Large intestine (tissue), 3 donors: ENCODE results near the gene ZNF530. TPM values are rescaled to one million over a fixed set of nuclear protein-coding genes. Genes with fewer than 3 reads are reported as not detected.
A peak's percentile ranks its signal among the peaks of the same experiment; 100 is the strongest.

Experiments
- DNase-seq, 2 donors: peaks; one replicate each; pipeline versions ENCODE4 v3.0.0 to v3.0.0-alpha.2; 2013
- H3K27ac ChIP-seq: one replicate; pipeline ENCODE4 v1.5.1; 2013; ENCODE audit warnings: low read length
- H3K27me3 ChIP-seq: 2 replicates; pipeline ENCODE4 v1.6.1; 2013; ENCODE audit warnings: low read length; ENCODE audit not compliant: control insufficient read depth, insufficient read depth
- H3K36me3 ChIP-seq: 2 replicates; pipeline ENCODE4 v1.6.1; 2013; ENCODE audit warnings: low read length; ENCODE audit not compliant: control insufficient read depth, insufficient read depth
- H3K4me1 ChIP-seq: one replicate; pipeline ENCODE4 v1.6.1; 2013; ENCODE audit warnings: low read length; ENCODE audit not compliant: control insufficient read depth, insufficient read depth
- H3K4me3 ChIP-seq: one replicate; pipeline ENCODE4 v1.5.1; 2013; ENCODE audit warnings: low read length
- H3K9me3 ChIP-seq: one replicate; pipeline ENCODE4 v1.6.1; 2013; ENCODE audit warnings: mild to moderate bottlenecking, low read depth, low read length, moderate library complexity; ENCODE audit not compliant: control insufficient read depth
- WGBS: methylation state at CpG from one replicate; pipeline ENCODE4 v1.1.5; 2013; ENCODE audit warnings: low lambda C conversion rate; ENCODE audit not compliant: insufficient coverage; 5-methylcytosine and 5-hydroxymethylcytosine counted together
- polyA plus RNA-seq: library from polyadenylated mRNA; unstranded; fragments of 120-200 nt; gene quantifications from one replicate; pipeline ENCODE4 v1.2.1, GENCODE V29; 2013

ZNF530 gene
- polyA plus RNA-seq, 1 donor = 4.1 TPM

- no CpG with 5 or more reads among the region's 7 CpGs for WGBS
- H3K27me3 ChIP-seq = no peaks in the 10 kb centered on the region
Observed at GRCh38 chr19:57566396-57567265, 33.1 kb upstream of the ZNF530 start.

DNA sequence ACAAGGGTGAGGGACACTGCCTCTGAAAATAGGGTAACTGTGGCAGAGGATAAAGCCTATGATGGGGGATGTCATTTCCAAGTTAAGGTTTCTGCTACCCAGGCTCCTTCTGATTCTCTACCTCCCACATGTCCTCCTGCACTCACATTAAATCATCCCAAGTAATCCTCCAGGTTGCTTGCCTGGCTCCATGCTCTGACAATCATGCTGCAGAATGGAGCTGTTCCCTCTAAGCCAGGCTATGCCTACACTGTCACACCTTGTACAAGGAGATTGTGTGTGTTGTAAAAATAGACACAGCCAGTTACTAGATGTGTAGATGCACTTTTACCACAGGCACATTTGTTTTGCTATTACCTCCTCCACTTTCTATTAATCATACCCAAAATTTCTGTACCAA, 29.0 kb upstream of the ZNF530 start:
- no peaks in the 10 kb centered on the region for H3K4me1 ChIP-seq
- no peak overlapping the region for H3K27ac ChIP-seq
- H3K9me3 ChIP-seq = peaks cover 42% of the 10 kb centered on the region
- H3K27me3 ChIP-seq = no peaks in the 10 kb centered on the region
- DNase-seq = no peak
- no peak overlapping the region for H3K4me3 ChIP-seq
- H3K36me3 ChIP-seq = peaks cover 41% of the 10 kb centered on the region

More at GRCh38 chr19:57566396-57567265, 33.1 kb upstream of the ZNF530 start:
- Histone ChIP-seq H3K36me3 (peaks cover under 1% of the 10 kb centered on the region), H3K4me3 (no peak overlapping the region), H3K27ac (no peak overlapping the region), H3K9me3 (peaks cover 24% of the 10 kb centered on the region), H3K4me1 (no peaks in the 10 kb centered on the region)
- DNase-seq = no peak

DNA sequence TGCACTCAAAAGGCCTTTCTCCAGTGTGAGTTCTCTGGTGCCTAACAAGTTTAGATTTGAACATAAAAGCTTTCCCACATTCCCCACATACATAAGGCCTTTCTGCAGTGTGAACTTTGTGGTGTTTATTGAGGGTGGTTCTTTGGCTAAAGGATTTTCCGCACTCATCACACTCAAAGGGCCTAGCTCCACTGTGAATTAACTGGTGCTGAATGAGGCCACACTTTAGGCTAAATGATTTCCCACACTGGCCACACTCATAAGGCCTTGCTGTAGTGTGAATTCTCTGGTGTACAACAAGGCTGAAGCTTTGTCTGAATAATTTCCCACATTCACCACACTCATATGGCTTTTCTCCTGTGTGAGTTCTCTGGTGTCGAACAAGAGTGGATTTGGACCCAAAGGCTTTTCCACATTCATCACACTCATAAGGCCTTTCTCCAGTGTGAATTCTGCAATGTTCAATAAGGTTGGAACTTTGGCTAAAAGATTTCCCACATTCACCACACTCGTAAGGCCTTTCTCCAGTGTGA, 27.2 kb upstream of the ZNF530 start:
- Histone ChIP-seq H3K4me3 (no peak overlapping the region), H3K4me1 (no peaks in the 10 kb centered on the region), H3K36me3 (peaks cover 54% of the 10 kb centered on the region), H3K9me3 (peaks cover 45% of the 10 kb centered on the region), H3K27me3 (no peaks in the 10 kb centered on the region), H3K27ac (no peak overlapping the region)
- no CpG with 5 or more reads among the region's 3 CpGs for WGBS
- no peak for DNase-seq

DNA sequence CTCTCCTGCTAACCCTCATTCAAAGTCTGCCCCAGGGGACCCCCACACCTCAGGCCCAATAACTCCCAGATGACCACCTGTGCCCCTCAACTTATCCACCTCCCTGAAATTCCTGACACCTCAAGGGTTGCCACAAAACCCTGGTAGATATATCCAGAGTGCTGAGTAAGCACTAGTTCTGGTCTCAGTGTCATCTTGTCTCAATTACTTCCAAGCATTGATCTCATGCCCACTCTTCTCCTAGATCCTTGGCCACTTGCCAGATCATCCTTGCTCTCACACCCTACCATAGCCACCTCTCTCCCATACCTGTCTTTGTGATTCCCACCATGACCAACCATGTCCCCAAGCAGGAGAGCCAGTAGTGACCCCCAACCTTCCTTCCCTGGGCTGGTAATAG, 23.0 kb upstream of the ZNF530 start:
- Histone ChIP-seq H3K9me3 (peaks cover 37% of the 10 kb centered on the region), H3K36me3 (peaks cover 53% of the 10 kb centered on the region)

GRCh38 chr19:57578487-57579205, 21.0 kb upstream of the ZNF530 start, which contains the start of gene ZNF416:
Gene ZNF416, minus strand, starts transcription at chr19:57578911. Its CDS starts 207 bp downstream, at chr19:57578704.
- peaks cover 2% of the 10 kb centered on the region for H3K27me3 ChIP-seq
- peaks cover 34% of the 10 kb centered on the region for H3K36me3 ChIP-seq
- peak within 1 kb of the TSS; percentile 47 for H3K27ac ChIP-seq
- WGBS = no CpG with 5 or more reads among the region's 62 CpGs
- H3K4me3 ChIP-seq = peak within 1 kb of the TSS; percentile 86
- H3K9me3 ChIP-seq = peaks cover 49% of the 10 kb centered on the region
- peak; percentile 99 for DNase-seq
- H3K4me1 ChIP-seq = peaks cover 13% of the 10 kb centered on the region

More for the DNA sequence above, 23.0 kb upstream of the ZNF530 start:
- H3K4me3 ChIP-seq = no peak overlapping the region
- DNase-seq = no peak
- no peak overlapping the region for H3K27ac ChIP-seq
- no peaks in the 10 kb centered on the region for H3K27me3 ChIP-seq
- H3K4me1 ChIP-seq = peaks cover 6% of the 10 kb centered on the region

DNA sequence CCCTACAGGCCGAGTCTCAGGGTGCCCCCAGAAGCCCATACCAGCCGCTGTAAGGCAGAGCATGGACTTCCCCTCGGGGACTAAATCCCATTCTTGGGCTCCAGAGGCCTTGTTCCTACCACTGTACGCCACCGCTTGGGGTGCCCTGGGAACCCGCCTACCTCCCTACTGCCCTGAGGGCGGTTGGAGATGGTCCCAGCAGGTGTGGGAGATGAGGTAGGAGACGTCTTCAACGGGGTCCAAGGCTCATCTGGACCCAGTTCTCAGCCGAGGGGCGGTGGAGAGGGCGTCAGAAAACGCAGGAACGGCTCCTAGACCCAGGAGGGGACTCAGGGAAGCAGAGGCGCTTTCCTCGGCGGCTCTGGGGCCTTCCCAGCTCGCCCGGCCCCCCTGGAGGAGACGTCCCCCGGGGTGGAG, 16.6 kb upstream of the ZNF530 start:
- peaks cover 14% of the 10 kb centered on the region for H3K36me3 ChIP-seq
- no peak for DNase-seq
- peaks cover 31% of the 10 kb centered on the region for H3K9me3 ChIP-seq
- H3K27ac ChIP-seq = no peak overlapping the region
- H3K4me1 ChIP-seq = peaks cover 13% of the 10 kb centered on the region
- H3K27me3 ChIP-seq = peaks cover 2% of the 10 kb centered on the region
- WGBS = no CpG with 5 or more reads among the region's 21 CpGs
- peak overlapping the region; percentile 76 for H3K4me3 ChIP-seq

DNA sequence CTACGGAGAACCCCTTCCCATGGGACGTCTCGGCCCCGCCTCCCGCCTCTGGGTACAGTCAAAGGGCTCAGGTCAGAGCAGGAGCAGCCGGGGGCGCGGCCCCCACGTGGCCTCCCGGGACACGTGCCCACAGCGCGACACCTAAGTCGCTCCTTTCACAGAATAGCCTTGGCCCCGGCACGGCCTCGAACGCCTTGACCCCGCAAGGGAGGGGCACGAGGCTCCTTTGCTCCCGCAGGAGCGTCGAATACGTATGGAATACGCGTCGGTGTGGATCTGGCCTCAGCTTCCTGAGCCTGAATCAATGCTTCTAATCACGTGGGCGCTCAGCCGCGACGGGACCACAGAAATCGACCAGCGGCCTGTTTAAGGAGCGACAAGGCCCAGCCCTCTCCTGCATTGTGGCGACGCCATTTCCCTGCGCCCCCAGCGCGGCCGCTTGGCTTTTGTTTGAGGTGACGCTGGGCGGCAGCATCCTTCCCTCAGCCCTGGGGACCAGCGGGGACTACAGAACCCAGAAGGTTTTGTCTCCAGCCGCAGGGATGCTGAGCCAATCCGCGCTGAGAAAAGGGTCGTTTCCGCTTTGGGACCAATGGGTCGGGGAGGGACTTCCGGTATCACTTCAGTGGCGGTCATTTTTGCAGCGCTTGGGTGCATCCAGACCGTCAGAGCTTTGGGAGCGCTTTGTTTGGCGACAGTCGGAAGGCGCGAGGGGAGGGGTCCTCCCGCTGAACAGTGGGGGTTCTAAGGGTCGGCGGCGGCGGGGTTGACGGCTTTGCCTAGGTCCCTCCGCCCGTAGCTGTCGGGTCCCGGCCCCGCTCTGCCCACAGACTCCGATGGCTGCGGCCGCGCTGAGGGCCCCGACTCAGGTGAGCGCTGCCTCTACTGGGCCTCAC, 15.9 kb upstream of the ZNF530 start, which contains the start of gene ZIK1:
Gene ZIK1, plus strand, starts transcription at position 625 of the 896 bp plus-strand sequence. Its CDS starts 212 bp downstream, at position 837.
- Histone ChIP-seq H3K27me3 (peaks cover 2% of the 10 kb centered on the region), H3K27ac (peak within 1 kb of the TSS; percentile 14), H3K9me3 (peaks cover 37% of the 10 kb centered on the region), H3K4me1 (peaks cover 13% of the 10 kb centered on the region), H3K4me3 (peak within 1 kb of the TSS; percentile 76), H3K36me3 (peaks cover 21% of the 10 kb centered on the region)
- WGBS = no CpG with 5 or more reads among the region's 76 CpGs
- peak; percentile 90 to 97 for DNase-seq

GRCh38 chr19:57587529-57587928, 12.2 kb upstream of the ZNF530 start:
- Histone ChIP-seq H3K4me3 (no peak overlapping the region), H3K4me1 (peaks cover 7% of the 10 kb centered on the region), H3K36me3 (peaks cover 51% of the 10 kb centered on the region), H3K27me3 (no peaks in the 10 kb centered on the region), H3K27ac (no peak overlapping the region), H3K9me3 (peaks cover 49% of the 10 kb centered on the region)
- WGBS = no CpG with 5 or more reads among the region's 1 CpG
- DNase-seq = no peak

DNA sequence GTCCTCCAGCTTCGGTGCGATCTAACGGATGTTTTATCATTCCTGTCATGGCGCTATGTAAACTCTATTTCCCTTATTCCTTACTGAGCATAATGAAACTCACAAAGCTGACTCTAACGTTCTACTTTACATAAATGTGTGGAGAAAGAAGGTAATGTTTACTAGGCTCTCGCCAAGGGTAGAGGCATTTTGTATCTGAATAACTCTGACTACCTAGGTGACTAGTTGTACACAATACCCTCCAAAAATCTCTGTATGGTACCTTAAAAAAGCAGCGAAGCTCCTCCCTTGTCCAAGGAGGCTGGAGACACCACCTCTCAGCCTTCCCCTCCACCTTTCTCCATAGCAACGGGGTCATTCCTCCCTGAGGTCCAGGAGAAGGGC, 316 bp upstream of the ZNF530 start:
- DNase-seq = no peak
- Histone ChIP-seq H3K4me1 (peaks cover 3% of the 10 kb centered on the region), H3K4me3 (peak overlapping the region; percentile 89), H3K9me3 (peaks cover 5% of the 10 kb centered on the region), H3K36me3 (peaks cover 3% of the 10 kb centered on the region), H3K27me3 (no peaks in the 10 kb centered on the region), H3K27ac (no peak overlapping the region)
- WGBS = no CpG with 5 or more reads among the region's 8 CpGs
